Smooth muscle cell (in vitro differentiated cells): ENCODE measurements around the gene SDR39U1. TPM values are rescaled to one million over a fixed set of nuclear protein-coding genes. Genes with fewer than 3 reads are reported as not detected.

ENCODE experiments used
- DNase-seq: peaks from one replicate; lab custom pipeline; 2025; ENCODE audit not compliant: unreplicated experiment; lab: John Stamatoyannopoulos, UW
- H2AFZ ChIP-seq: fragments of 200-600 bp; sonication (generic); 2 replicates; pipeline ENCODE4 v1.6.0; 2016; ENCODE audit warnings: antibody characterized with exemption, low read depth, mild to moderate bottlenecking
- H3F3A ChIP-seq: fragments of 200-600 bp; sonication (generic); 2 replicates; pipeline ENCODE4 v1.6.0; 2017; ENCODE audit warnings: antibody characterized with exemption, low read depth
- H3K27ac ChIP-seq: fragments of 200-600 bp; sonication (generic); 2 replicates; pipeline ENCODE4 v1.5.1; 2016; ENCODE audit warnings: low read depth, mild to moderate bottlenecking
- H3K27me3 ChIP-seq: fragments of 200-600 bp; sonication (generic); 2 replicates; pipeline ENCODE4 v1.6.1; 2016; ENCODE audit warnings: low read depth, mild to moderate bottlenecking
- H3K36me3 ChIP-seq: fragments of 200-600 bp; sonication (generic); 2 replicates; pipeline ENCODE4 v1.5.1; 2016; ENCODE audit warnings: low read depth
- H3K4me1 ChIP-seq: fragments of 200-600 bp; sonication (generic); 2 replicates; pipeline ENCODE4 v1.5.1; 2016; ENCODE audit warnings: low read depth
- H3K4me2 ChIP-seq: fragments of 200-600 bp; sonication (generic); 2 replicates; pipeline ENCODE4 v1.6.0; 2016; ENCODE audit warnings: mild to moderate bottlenecking
- H3K4me3 ChIP-seq: fragments of 200-600 bp; sonication (generic); 2 replicates; pipeline ENCODE4 v1.5.1; 2016; ENCODE audit warnings: mild to moderate bottlenecking
- H3K79me2 ChIP-seq: fragments of 200-600 bp; sonication (generic); 2 replicates; pipeline ENCODE4 v1.6.0; 2016; ENCODE audit warnings: low read depth, mild to moderate bottlenecking
- H3K9ac ChIP-seq: fragments of 200-600 bp; sonication (generic); 2 replicates; pipeline ENCODE4 v1.6.0; 2016; ENCODE audit warnings: low read depth
- H3K9me3 ChIP-seq: fragments of 200-600 bp; sonication (generic); replicated peaks from 2 replicates; pipeline ENCODE4 v1.5.1; 2016; ENCODE audit warnings: low read depth
- H4K20me1 ChIP-seq: fragments of 200-600 bp; sonication (generic); 2 replicates; pipeline ENCODE4 v1.6.0; 2016; ENCODE audit warnings: low read depth
- CTCF ChIP-seq: fragments of 200-600 bp; sonication (generic); IDR thresholded peaks from 2 replicates; pipeline ENCODE4 v1.5.1; 2017; ENCODE audit warnings: borderline replicate concordance, mild to moderate bottlenecking, antibody characterized with exemption; ENCODE audit not compliant: insufficient read depth, poor library complexity, severe bottlenecking
- WGBS: methylation state at CpG from one replicate; pipeline ENCODE4 v1.1.7; 2016; ENCODE audit warnings: low lambda C conversion rate; 5-methylcytosine and 5-hydroxymethylcytosine counted together
- polyA plus RNA-seq: library from polyadenylated mRNA; unstranded; fragments of >200 nt; fragmentation: Nextera tagmentation; extraction: Ambion mirVana; gene quantifications from 2 replicates; pipeline ENCODE4 v1.2.1, GENCODE V29; 2016
- total RNA-seq: library from RNA; depleted of rRNA; stranded (reverse); fragments of >200 nt; gene quantifications from 2 replicates; pipeline ENCODE4 v1.2.3, GENCODE V29; 2014

SDR39U1 gene
- total and polyA plus RNA-seq, 2 experiments from 2014 or later = 21.6 to 62.6 TPM

DNA sequence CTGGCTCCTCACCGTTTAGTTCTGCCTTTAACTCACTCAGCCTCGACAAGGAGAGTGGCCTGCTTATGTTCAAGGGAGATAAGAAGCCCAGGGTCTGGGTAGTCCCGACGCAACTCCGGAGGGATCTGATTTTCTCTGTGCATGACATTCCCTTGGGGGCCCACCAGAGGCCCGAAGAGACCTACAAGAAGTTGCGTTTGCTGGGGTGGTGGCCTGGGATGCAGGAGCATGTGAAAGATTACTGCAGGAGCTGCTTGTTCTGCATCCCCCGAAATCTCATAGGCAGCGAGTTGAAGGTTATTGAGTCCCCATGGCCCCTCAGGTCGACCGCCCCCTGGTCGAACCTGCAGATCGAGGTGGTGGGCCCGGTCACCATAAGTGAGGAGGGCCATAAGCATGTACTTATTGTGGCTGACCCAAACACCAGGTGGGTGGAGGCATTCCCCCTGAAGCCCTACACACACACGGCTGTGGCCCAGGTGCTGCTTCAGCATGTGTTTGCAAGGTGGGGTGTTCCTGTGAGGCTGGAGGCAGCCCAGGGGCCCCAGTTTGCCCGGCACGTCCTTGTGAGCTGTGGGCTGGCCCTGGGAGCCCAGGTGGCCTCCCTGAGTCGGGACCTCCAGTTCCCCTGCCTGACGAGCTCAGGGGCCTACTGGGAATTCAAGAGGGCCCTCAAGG lies 26.2 kb downstream of the SDR39U1 start:
- H3K4me2 ChIP-seq = no peak overlapping the region
- no peaks in the 10 kb centered on the region for H3K79me2 ChIP-seq
- no peak overlapping the region for H3K4me3 ChIP-seq
- no peaks in the 10 kb centered on the region for H4K20me1 ChIP-seq
- H3K27ac ChIP-seq = no peak overlapping the region
- H3K4me1 ChIP-seq = no peaks in the 10 kb centered on the region
- TF ChIP-seq CTCF = no peak
- H3K9ac ChIP-seq = no peak overlapping the region
- H2AFZ ChIP-seq = no peak overlapping the region
- peaks cover 6% of the 10 kb centered on the region for H3F3A ChIP-seq
- H3K36me3 ChIP-seq = no peaks in the 10 kb centered on the region
- H3K9me3 ChIP-seq = no peaks in the 10 kb centered on the region
- DNase-seq = no peak
- H3K27me3 ChIP-seq = no peaks in the 10 kb centered on the region
- 72% methylated on average over 19 of the region's 19 CpGs for WGBS

- Histone ChIP-seq H3K4me2 (no peak overlapping the region), H3K27me3 (no peaks in the 10 kb centered on the region), H3K9ac (no peak overlapping the region), H3K9me3 (no peaks in the 10 kb centered on the region), H3K27ac (no peak overlapping the region), H4K20me1 (no peaks in the 10 kb centered on the region), H3K79me2 (no peaks in the 10 kb centered on the region), H3K4me3 (no peak overlapping the region), H3F3A (peaks cover 6% of the 10 kb centered on the region), H3K36me3 (no peaks in the 10 kb centered on the region), H3K4me1 (no peaks in the 10 kb centered on the region), H2AFZ (no peak overlapping the region)
- no peak for TF ChIP-seq CTCF
- no peak for DNase-seq
- WGBS = 94% methylated on average over 25 of the region's 25 CpGs
Observed at GRCh38 chr14:24415421-24416253, 26.9 kb downstream of the SDR39U1 start.

GRCh38 chr14:24414732-24415420 lies 27.7 kb downstream of the SDR39U1 start:
- WGBS = 97% methylated on average over 8 of the region's 15 CpGs
- no peak overlapping the region for H3K9ac ChIP-seq
- no peak for DNase-seq
- H4K20me1 ChIP-seq = no peaks in the 10 kb centered on the region
- H3K4me1 ChIP-seq = no peaks in the 10 kb centered on the region
- no peaks in the 10 kb centered on the region for H3K79me2 ChIP-seq
- H3K4me2 ChIP-seq = no peak overlapping the region
- H3F3A ChIP-seq = peaks cover 6% of the 10 kb centered on the region
- TF ChIP-seq CTCF = no peak
- H3K4me3 ChIP-seq = no peak overlapping the region
- no peak overlapping the region for H2AFZ ChIP-seq
- H3K36me3 ChIP-seq = no peaks in the 10 kb centered on the region
- H3K27me3 ChIP-seq = no peaks in the 10 kb centered on the region
- H3K27ac ChIP-seq = no peak overlapping the region
- no peaks in the 10 kb centered on the region for H3K9me3 ChIP-seq
